22Rv1 (cell line): ENCODE measurements around the gene IMPDH1.

Source experiments
- ZFX ChIP-seq: fragments of 450-650 bp; IDR thresholded peaks from 2 replicates; pipeline ENCODE4 v1.6.1; 2017; ENCODE audit warnings: antibody characterized with exemption, borderline replicate concordance
- TF ChIP-seq, protein P1 (sequence below): fragments of 450-650 bp; IDR thresholded peaks from 2 replicates; pipeline ENCODE4 v1.5.1; 2017; ENCODE audit warnings: mild to moderate bottlenecking

DNA sequence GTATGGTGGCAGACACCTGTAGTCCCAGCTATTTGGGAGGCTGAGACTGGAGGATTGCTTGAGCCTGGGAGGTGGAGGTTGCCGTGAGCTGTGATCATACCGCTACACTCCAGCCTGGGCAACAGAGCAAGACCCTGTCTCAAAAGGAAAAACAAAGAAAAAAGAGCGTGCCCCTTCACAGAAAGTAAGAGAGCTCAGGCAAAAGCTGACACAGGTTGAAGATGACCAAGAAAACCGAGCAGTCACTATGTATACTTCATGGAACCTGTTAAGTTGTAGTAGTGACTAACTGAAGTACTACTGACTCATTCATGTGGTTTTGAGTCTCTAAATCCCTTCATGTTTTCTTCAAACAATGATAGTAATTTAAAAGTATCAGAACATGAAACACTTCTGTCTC lies 47.1 kb downstream of the IMPDH1 start:
- TF ChIP-seq, protein P1, sequence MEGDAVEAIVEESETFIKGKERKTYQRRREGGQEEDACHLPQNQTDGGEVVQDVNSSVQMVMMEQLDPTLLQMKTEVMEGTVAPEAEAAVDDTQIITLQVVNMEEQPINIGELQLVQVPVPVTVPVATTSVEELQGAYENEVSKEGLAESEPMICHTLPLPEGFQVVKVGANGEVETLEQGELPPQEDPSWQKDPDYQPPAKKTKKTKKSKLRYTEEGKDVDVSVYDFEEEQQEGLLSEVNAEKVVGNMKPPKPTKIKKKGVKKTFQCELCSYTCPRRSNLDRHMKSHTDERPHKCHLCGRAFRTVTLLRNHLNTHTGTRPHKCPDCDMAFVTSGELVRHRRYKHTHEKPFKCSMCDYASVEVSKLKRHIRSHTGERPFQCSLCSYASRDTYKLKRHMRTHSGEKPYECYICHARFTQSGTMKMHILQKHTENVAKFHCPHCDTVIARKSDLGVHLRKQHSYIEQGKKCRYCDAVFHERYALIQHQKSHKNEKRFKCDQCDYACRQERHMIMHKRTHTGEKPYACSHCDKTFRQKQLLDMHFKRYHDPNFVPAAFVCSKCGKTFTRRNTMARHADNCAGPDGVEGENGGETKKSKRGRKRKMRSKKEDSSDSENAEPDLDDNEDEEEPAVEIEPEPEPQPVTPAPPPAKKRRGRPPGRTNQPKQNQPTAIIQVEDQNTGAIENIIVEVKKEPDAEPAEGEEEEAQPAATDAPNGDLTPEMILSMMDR = no peak
- no peak for TF ChIP-seq ZFX
